WERI-Rb-1 (cell line): ENCODE results near the gene DSE.

Experiments used
- DNase-seq: peaks from one replicate; pipeline ENCODE4 v3.0.0-alpha.2; 2020
- H3K27ac ChIP-seq: fragments of 250-450 bp; sonication (Bioruptor Pico); 2 replicates; pipeline ENCODE4 v1.5.1; 2020; ENCODE audit warnings: mild to moderate bottlenecking, moderate library complexity
- H3K27me3 ChIP-seq: fragments of 250-450 bp; sonication (Bioruptor Pico); 2 replicates; pipeline ENCODE4 v1.5.1; 2021; ENCODE audit warnings: mild to moderate bottlenecking, low read depth, moderate library complexity; ENCODE audit not compliant: insufficient read depth, severe bottlenecking
- H3K36me3 ChIP-seq: fragments of 250-450 bp; sonication (Bioruptor Pico); 2 replicates; pipeline ENCODE4 v1.5.1; 2020; ENCODE audit warnings: mild to moderate bottlenecking, moderate library complexity
- H3K4me3 ChIP-seq: 2 replicates; pipeline ENCODE4 v1.5.1; 2011; ENCODE audit warnings: low read depth, mild to moderate bottlenecking, control low read depth, low read length
- H3K9me3 ChIP-seq: fragments of 250-450 bp; sonication (Bioruptor Pico); 2 replicates; pipeline ENCODE4 v1.5.1; 2021; ENCODE audit warnings: mild to moderate bottlenecking, moderate library complexity; ENCODE audit not compliant: severe bottlenecking
- TF ChIP-seq, protein P1 (sequence below): IDR thresholded peaks from 2 replicates; pipeline ENCODE4 v1.5.1; 2011; ENCODE audit warnings: low read depth, mild to moderate bottlenecking, control low read depth, inconsistent platforms, low read length

Gene DSE

DNA sequence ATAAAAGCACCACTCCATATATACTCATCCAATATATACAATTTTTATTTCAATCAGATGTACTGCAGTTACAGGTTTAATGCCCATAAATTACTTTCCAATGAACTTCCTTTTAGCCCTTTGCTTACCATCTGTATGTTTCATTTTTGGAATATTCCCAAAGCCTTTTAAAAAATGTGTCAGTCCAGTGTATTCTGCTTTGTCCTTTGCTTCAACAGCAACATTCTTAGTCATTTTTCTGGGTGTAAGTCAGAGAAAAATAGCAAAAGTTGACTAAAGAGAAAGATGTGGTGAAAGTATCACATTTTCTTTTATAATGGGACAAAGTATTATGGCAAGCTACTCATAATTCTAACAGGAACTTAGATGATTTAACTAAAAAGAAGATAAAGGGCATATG lies 15.2 kb downstream of the DSE start:
- no peak overlapping the region for H3K4me3 ChIP-seq
- H3K9me3 ChIP-seq = no peaks in the 10 kb centered on the region
- no peak for DNase-seq
- no peaks in the 10 kb centered on the region for H3K27me3 ChIP-seq
- TF ChIP-seq, protein P1, sequence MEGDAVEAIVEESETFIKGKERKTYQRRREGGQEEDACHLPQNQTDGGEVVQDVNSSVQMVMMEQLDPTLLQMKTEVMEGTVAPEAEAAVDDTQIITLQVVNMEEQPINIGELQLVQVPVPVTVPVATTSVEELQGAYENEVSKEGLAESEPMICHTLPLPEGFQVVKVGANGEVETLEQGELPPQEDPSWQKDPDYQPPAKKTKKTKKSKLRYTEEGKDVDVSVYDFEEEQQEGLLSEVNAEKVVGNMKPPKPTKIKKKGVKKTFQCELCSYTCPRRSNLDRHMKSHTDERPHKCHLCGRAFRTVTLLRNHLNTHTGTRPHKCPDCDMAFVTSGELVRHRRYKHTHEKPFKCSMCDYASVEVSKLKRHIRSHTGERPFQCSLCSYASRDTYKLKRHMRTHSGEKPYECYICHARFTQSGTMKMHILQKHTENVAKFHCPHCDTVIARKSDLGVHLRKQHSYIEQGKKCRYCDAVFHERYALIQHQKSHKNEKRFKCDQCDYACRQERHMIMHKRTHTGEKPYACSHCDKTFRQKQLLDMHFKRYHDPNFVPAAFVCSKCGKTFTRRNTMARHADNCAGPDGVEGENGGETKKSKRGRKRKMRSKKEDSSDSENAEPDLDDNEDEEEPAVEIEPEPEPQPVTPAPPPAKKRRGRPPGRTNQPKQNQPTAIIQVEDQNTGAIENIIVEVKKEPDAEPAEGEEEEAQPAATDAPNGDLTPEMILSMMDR = no peak
- no peaks in the 10 kb centered on the region for H3K36me3 ChIP-seq
- H3K27ac ChIP-seq = no peak overlapping the region

DNA sequence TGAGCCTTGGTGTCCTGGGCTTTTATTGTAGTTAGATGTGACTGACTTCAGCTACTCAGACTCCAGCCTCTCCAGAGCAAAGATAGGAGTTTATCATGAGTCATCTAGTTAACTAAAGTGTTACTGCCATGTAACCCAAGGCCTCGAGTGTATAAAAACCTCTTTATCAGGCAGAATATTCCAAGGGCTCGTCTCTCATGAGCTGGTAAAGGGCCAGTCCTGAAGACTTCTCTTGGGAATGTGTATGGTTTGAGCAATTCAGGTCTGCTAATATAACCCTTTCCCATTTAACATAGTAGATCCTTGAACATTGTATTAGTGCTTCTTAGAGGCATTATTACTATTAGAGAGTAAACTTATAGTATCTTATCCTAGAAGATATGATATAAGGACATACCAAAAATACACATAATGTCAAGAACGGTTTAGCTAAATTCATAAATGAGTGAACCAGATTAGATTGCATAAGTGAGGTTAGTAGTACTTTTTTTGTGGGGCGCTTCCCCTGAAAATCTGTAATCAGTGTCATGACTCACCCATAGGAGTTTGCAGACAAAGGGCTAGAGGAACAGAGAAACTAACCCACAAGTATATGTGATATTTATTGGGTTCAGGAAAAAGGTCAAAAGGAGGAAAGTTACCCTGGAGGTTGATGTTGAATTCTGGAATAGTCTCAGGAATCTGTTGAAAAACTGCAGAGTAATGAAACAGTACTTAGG lies 16.0 kb downstream of the DSE start:
- Histone ChIP-seq H3K27ac (no peak overlapping the region), H3K9me3 (no peaks in the 10 kb centered on the region), H3K36me3 (no peaks in the 10 kb centered on the region), H3K4me3 (no peak overlapping the region), H3K27me3 (no peaks in the 10 kb centered on the region)
- DNase-seq = no peak
- TF ChIP-seq, protein P1 = no peak

GRCh38 chr6:116387374-116387773 lies 16.6 kb downstream of the DSE start:
- H3K27me3 ChIP-seq = no peaks in the 10 kb centered on the region
- DNase-seq = no peak
- no peak overlapping the region for H3K27ac ChIP-seq

GRCh38 chr6:116388924-116389323 lies 18.2 kb downstream of the DSE start:
- H3K27ac ChIP-seq = no peak overlapping the region
- H3K36me3 ChIP-seq = no peaks in the 10 kb centered on the region
- no peak for DNase-seq
- TF ChIP-seq, protein P1 = no peak
- no peaks in the 10 kb centered on the region for H3K9me3 ChIP-seq
- H3K4me3 ChIP-seq = no peak overlapping the region
- no peaks in the 10 kb centered on the region for H3K27me3 ChIP-seq

More at GRCh38 chr6:116387374-116387773, 16.6 kb downstream of the DSE start:
- no peaks in the 10 kb centered on the region for H3K36me3 ChIP-seq
- no peak overlapping the region for H3K4me3 ChIP-seq
- TF ChIP-seq, protein P1 = no peak
- H3K9me3 ChIP-seq = no peaks in the 10 kb centered on the region

GRCh38 chr6:116389357-116389756 lies 18.6 kb downstream of the DSE start:
- H3K36me3 ChIP-seq = no peaks in the 10 kb centered on the region
- TF ChIP-seq, protein P1 = no peak
- no peak for DNase-seq
- no peak overlapping the region for H3K4me3 ChIP-seq
- H3K27me3 ChIP-seq = no peaks in the 10 kb centered on the region
- H3K27ac ChIP-seq = no peak overlapping the region
- H3K9me3 ChIP-seq = no peaks in the 10 kb centered on the region

DNA sequence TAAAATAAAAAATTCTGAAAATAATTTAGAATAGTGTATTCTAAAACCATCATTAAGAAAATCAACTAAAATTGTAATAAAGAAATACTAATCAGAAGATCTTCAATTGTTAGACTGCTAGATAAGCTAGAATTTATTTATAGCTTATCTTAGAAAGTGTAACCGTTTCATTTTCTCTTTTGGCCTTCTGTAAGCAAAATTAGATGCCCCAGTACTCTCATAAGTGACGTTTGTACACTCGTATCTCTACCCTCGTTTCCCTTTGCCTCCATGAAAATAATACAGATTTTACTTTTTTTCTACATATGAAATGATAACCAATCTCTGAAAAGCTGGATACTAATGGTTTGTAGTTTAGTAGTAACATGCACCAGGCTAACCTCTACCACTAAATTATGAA lies 19.8 kb downstream of the DSE start:
- TF ChIP-seq, protein P1 = no peak
- DNase-seq = no peak
- Histone ChIP-seq H3K4me3 (no peak overlapping the region), H3K36me3 (no peaks in the 10 kb centered on the region), H3K9me3 (no peaks in the 10 kb centered on the region), H3K27ac (no peak overlapping the region), H3K27me3 (no peaks in the 10 kb centered on the region)
